CD14-positive monocyte (primary cell): Measurements from ENCODE around the gene CYB5D1. TPM values are rescaled to one million over a fixed set of nuclear protein-coding genes. Genes with fewer than 3 reads are reported as not detected.
A peak's percentile ranks its signal among the peaks of the same experiment; 100 is the strongest.

ENCODE experiments used
- DNase-seq, 3 donors: peaks; one replicate each; pipeline ENCODE4 v3.0.0-alpha.2; 2011 to 2022
- H2AFZ ChIP-seq: 2 replicates; pipeline ENCODE4 v1.6.0; 2012; ENCODE audit warnings: mild to moderate bottlenecking, low read depth, low read length, inconsistent platforms; ENCODE audit not compliant: insufficient read depth, poor library complexity, severe bottlenecking
- H3K27ac ChIP-seq, 2 donors: 1 replicate in 1 of 2; 2 replicates in 1 of 2; pipeline ENCODE4 v1.5.1; 2012 to 2013; ENCODE audit warnings: low read length in 2 of 2, control low read depth in 1 of 2, inconsistent platforms in 1 of 2, low read depth in 1 of 2, mild to moderate bottlenecking in 1 of 2
- H3K27me3 ChIP-seq, 2 donors: one replicate each; pipeline versions ENCODE4 v1.6.0 to v1.6.1; 2011 to 2013; ENCODE audit warnings: low read length in 2 of 2; ENCODE audit not compliant: control insufficient read depth in 2 of 2, insufficient read depth in 2 of 2
- H3K36me3 ChIP-seq, 2 donors: replicated peaks in 1 of 2; 1 replicate in 1 of 2; 2 replicates in 1 of 2; pipeline versions ENCODE4 v1.5.1 to v1.6.1; 2012 to 2013; ENCODE audit warnings: low read length in 2 of 2, control low read depth in 1 of 2, inconsistent platforms in 1 of 2, mild to moderate bottlenecking in 1 of 2; ENCODE audit not compliant: insufficient read depth in 2 of 2, control insufficient read depth in 1 of 2
- H3K4me1 ChIP-seq, 2 donors: 1 replicate in 1 of 2; 2 replicates in 1 of 2; pipeline versions ENCODE4 v1.5.1 to v1.6.1; 2012 to 2013; ENCODE audit warnings: low read length in 2 of 2, control low read depth in 1 of 2, inconsistent platforms in 1 of 2, mild to moderate bottlenecking in 1 of 2, moderate library complexity in 1 of 2; ENCODE audit not compliant: insufficient read depth in 2 of 2, control insufficient read depth in 1 of 2
- H3K4me2 ChIP-seq: replicated peaks from 2 replicates; pipeline ENCODE3; 2012; ENCODE audit warnings: low read length, moderate library complexity, mild to moderate bottlenecking; ENCODE audit not compliant: poor library complexity, severe bottlenecking; ENCODE audit errors: extremely low read depth
- H3K4me3 ChIP-seq, 3 experiments: fragments of 200-600 bp in 1 of 3; sonication (generic) in 1 of 3; replicated peaks in 1 of 3; 1 replicate in 2 of 3; 2 replicates in 1 of 3; pipeline ENCODE4 v1.5.1; 2011 to 2013; ENCODE audit warnings: low read length in 3 of 3, mild to moderate bottlenecking in 3 of 3, control low read depth in 2 of 3, low read depth in 2 of 3, inconsistent platforms in 1 of 3, moderate library complexity in 1 of 3
- H3K79me2 ChIP-seq: 2 replicates; pipeline ENCODE4 v1.6.0; 2012; ENCODE audit warnings: mild to moderate bottlenecking, control low read depth, inconsistent platforms, low read length, moderate library complexity; ENCODE audit not compliant: insufficient read depth
- H3K9ac ChIP-seq: 2 replicates; pipeline ENCODE4 v1.6.0; 2017; ENCODE audit warnings: low read length, mild to moderate bottlenecking; ENCODE audit not compliant: insufficient read depth, poor library complexity, severe bottlenecking
- H3K9me3 ChIP-seq, 2 donors: replicated peaks in 1 of 2; 1 replicate in 1 of 2; 2 replicates in 1 of 2; pipeline versions ENCODE4 v1.5.1 to v1.6.1; 2012 to 2013; ENCODE audit warnings: low read length in 2 of 2, control low read depth in 1 of 2; ENCODE audit not compliant: control insufficient read depth in 1 of 2, insufficient read depth in 1 of 2
- H4K20me1 ChIP-seq: 2 replicates; pipeline ENCODE4 v1.6.0; 2012; ENCODE audit warnings: mild to moderate bottlenecking, low read length, control low read depth, moderate library complexity; ENCODE audit not compliant: insufficient read depth
- H3K27ac Mint-ChIP-seq, 7 donors: one replicate each; pipeline ENCODE4 v1.8.0; 2020; ENCODE audit warnings: mild to moderate bottlenecking in 7 of 7, mixed read lengths in 7 of 7, moderate library complexity in 6 of 7, inconsistent platforms in 2 of 7
- H3K27me3 Mint-ChIP-seq, 3 donors: one replicate each; pipeline ENCODE4 v1.8.0; 2021 to 2022; ENCODE audit warnings: low read depth in 3 of 3, mild to moderate bottlenecking in 3 of 3, mixed read lengths in 3 of 3, moderate library complexity in 3 of 3, inconsistent platforms in 1 of 3
- H3K36me3 Mint-ChIP-seq, 2 donors: one replicate each; pipeline ENCODE4 v1.8.0; 2020; ENCODE audit warnings: mixed read lengths in 2 of 2, inconsistent platforms in 1 of 2, mild to moderate bottlenecking in 1 of 2
- H3K4me1 Mint-ChIP-seq: one replicate; pipeline ENCODE4 v1.8.0; 2020; ENCODE audit warnings: mild to moderate bottlenecking, mixed read lengths
- H3K4me3 Mint-ChIP-seq, 2 donors: one replicate each; pipeline ENCODE4 v1.8.0; 2020; ENCODE audit warnings: mild to moderate bottlenecking in 2 of 2, mixed read lengths in 2 of 2, moderate library complexity in 1 of 2
- H3K9me3 Mint-ChIP-seq, 7 donors: one replicate each; pipeline ENCODE4 v1.8.0; 2020 to 2022; ENCODE audit warnings: mixed read lengths in 7 of 7, mild to moderate bottlenecking in 6 of 7, moderate library complexity in 6 of 7, inconsistent platforms in 2 of 7
- WGBS: methylation state at CpG from one replicate; pipeline ENCODE4 v1.1.5; 2013; ENCODE audit warnings: missing lambda C conversion rate; ENCODE audit not compliant: insufficient coverage; 5-methylcytosine and 5-hydroxymethylcytosine counted together
- intact Hi-C, 2 donors: fragments of 100-400 bp; cut with micrococcal nuclease; formaldehyde crosslinking; loops; one replicate each; pipeline versions ENCODE4 v1.15.0 to v1.15.1; 2023
- polyA plus RNA-seq, 3 donors: library from polyadenylated mRNA; depleted of rRNA in 1 of 3; unstranded in 2 of 3; stranded (reverse) in 1 of 3; fragments of 300-500 nt in 2 of 3; fragments of >200 nt in 1 of 3; fragmentation: Illumina TruSeq in 2 of 3; gene quantifications; 1 replicate in 2 of 3; 2 replicates in 1 of 3; pipeline ENCODE4 v1.2.3, GENCODE V29; 2012 to 2021
- TF ChIP-seq, protein P1 (sequence below): fragments of 200-600 bp; IDR thresholded peaks from one replicate; pipeline ENCODE4 v1.8.0; 2022; ENCODE audit warnings: antibody characterized with exemption, mild to moderate bottlenecking

CYB5D1 gene
- polyA plus RNA-seq, 3 donors = 0.50 to 4.8 (median 0.98) TPM

DNA sequence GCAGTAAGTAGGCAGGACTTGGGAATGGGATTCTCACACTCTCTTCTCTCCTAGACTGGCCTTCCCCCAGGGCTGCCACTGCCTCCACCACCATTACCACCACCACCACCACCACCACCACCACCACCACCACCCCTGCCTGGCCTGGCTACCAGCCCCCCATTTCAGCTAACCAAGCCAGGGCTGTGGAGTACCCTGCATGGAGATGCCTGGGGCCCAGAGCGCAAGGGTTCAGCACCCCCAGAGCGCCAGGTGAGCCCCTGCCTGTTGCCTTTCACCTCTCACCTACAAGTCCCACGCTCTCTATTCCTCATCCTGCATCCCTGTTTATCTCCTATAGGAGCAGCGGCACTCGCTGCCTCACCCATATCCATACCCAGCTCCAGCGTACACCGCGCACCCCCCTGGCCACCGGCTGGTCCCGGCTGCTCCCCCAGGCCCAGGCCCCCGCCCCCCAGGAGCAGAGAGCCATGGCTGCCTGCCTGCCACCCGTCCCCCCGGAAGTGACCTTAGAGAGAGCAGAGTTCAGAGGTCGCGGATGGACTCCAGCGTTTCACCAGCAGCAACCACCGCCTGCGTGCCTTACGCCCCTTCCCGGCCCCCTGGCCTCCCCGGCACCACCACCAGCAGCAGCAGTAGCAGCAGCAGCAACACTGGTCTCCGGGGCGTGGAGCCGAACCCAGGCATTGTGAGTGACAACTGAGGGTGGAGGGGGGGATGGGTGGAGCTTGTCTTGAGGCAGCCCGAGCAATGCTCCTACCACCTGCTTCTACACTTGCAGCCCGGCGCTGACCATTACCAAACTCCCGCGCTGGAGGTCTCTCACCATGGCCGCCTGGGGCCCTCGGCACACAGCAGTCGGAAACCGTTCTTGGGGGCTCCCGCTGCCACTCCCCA lies 10.8 kb upstream of the CYB5D1 start:
- peak overlapping the region in 4 of 7 donors; percentile 4 to 48 (median 38) for H3K27ac Mint-ChIP-seq
- no peak overlapping the region for H2AFZ ChIP-seq
- peaks cover 47 to 73% of the 10 kb centered on the region in 2 donors for H3K36me3 Mint-ChIP-seq
- H3K27me3 Mint-ChIP-seq = peaks cover 0 to 14% (median 0%) of the 10 kb centered on the region in 3 donors
- H3K79me2 ChIP-seq = peaks cover 45% of the 10 kb centered on the region
- WGBS = 97% methylated on average over 18 of the region's 34 CpGs
- H3K9me3 ChIP-seq = no peaks in the 10 kb centered on the region
- H3K4me3 Mint-ChIP-seq = no peak overlapping the region
- H3K27me3 ChIP-seq = no peaks in the 10 kb centered on the region
- peaks cover 80% of the 10 kb centered on the region for H4K20me1 ChIP-seq
- no peak overlapping the region for H3K4me3 ChIP-seq
- TF ChIP-seq, protein P1, sequence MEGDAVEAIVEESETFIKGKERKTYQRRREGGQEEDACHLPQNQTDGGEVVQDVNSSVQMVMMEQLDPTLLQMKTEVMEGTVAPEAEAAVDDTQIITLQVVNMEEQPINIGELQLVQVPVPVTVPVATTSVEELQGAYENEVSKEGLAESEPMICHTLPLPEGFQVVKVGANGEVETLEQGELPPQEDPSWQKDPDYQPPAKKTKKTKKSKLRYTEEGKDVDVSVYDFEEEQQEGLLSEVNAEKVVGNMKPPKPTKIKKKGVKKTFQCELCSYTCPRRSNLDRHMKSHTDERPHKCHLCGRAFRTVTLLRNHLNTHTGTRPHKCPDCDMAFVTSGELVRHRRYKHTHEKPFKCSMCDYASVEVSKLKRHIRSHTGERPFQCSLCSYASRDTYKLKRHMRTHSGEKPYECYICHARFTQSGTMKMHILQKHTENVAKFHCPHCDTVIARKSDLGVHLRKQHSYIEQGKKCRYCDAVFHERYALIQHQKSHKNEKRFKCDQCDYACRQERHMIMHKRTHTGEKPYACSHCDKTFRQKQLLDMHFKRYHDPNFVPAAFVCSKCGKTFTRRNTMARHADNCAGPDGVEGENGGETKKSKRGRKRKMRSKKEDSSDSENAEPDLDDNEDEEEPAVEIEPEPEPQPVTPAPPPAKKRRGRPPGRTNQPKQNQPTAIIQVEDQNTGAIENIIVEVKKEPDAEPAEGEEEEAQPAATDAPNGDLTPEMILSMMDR = no peak
- peaks cover 20% of the 10 kb centered on the region for H3K4me1 Mint-ChIP-seq
- peaks cover 0 to 5% (median 0%) of the 10 kb centered on the region in 7 donors for H3K9me3 Mint-ChIP-seq
- no peak overlapping the region for H3K27ac ChIP-seq
- intact Hi-C loops = no loop called here
- peaks cover 63 to 66% of the 10 kb centered on the region in 2 donors for H3K36me3 ChIP-seq
- H3K4me2 ChIP-seq = no peak overlapping the region
- H3K4me1 ChIP-seq = peaks cover 20 to 23% of the 10 kb centered on the region in 2 donors
- no peak for DNase-seq
- H3K9ac ChIP-seq = no peak overlapping the region

DNA sequence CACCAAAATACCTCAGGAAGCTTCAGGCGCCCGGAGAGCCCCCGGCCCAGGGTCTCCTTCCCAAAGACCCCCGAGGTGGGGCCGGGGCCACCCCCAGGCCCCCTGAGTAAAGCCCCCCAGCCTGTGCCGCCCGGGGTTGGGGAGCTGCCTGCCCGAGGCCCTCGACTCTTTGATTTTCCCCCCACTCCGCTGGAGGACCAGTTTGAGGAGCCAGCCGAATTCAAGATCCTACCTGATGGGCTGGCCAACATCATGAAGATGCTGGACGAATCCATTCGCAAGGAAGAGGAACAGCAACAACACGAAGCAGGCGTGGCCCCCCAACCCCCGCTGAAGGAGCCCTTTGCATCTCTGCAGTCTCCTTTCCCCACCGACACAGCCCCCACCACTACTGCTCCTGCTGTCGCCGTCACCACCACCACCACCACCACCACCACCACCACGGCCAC lies 9.6 kb upstream of the CYB5D1 start:
- Mint-ChIP-seq H3K9me3 (peaks cover 0 to 2% (median 0%) of the 10 kb centered on the region in 7 donors), H3K36me3 (peaks cover 58 to 84% of the 10 kb centered on the region in 2 donors), H3K4me3 (no peak overlapping the region), H3K27ac (peak overlapping the region in 3 of 7 donors; percentile 13 to 76 (median 40)), H3K4me1 (peaks cover 20% of the 10 kb centered on the region), H3K27me3 (peaks cover 0 to 13% (median 0%) of the 10 kb centered on the region in 3 donors)
- Histone ChIP-seq H2AFZ (no peak overlapping the region), H3K27ac (no peak overlapping the region), H3K4me2 (no peak overlapping the region), H3K27me3 (no peaks in the 10 kb centered on the region), H3K4me1 (peaks cover 22 to 26% of the 10 kb centered on the region in 2 donors), H3K36me3 (peaks cover 75 to 77% of the 10 kb centered on the region in 2 donors), H3K9ac (no peak overlapping the region), H3K9me3 (no peaks in the 10 kb centered on the region), H3K79me2 (peaks cover 51% of the 10 kb centered on the region), H3K4me3 (no peak overlapping the region), H4K20me1 (peaks cover 91% of the 10 kb centered on the region)
- TF ChIP-seq, protein P1 = no peak
- 96% methylated on average over 13 of the region's 20 CpGs for WGBS
- intact Hi-C loops = no loop called here
- no peak for DNase-seq
